HepG2 (cell line): ENCODE results near the gene MAN1B1. TPM values are rescaled to one million over a fixed set of nuclear protein-coding genes. Genes with fewer than 3 reads are reported as not detected.

Experiments used
- ATAC-seq: fragments of 200-7000 bp; cut with Tn5 transposase; 3 replicates; pipeline ENCODE4 v1.9.1; 2020; ENCODE audit warnings: mild to moderate bottlenecking, moderate library complexity
- BruUV-seq: library from RNA; stranded (reverse); fragments of 400-500 nt; replicated peaks from 2 replicates; lab custom pipeline; 2021; lab: Mats Ljungman, UMichigan
- CTCF ChIA-PET: fragments of 300-600 bp; formaldehyde crosslinking; extraction: SDS; loops from one replicate; lab custom pipeline; 2021; ENCODE audit warnings: low total read pairs, inconsistent platforms, low intra/inter-chr PET ratio; lab: Yijun Ruan, JAX
- POLR2A ChIA-PET: fragments of 350-600 bp; sonication (Branson Sonifier 250); formaldehyde crosslinking; loops from one replicate; lab custom pipeline; 2020; ENCODE audit warnings: antibody characterized with exemption, inconsistent platforms; lab: Yijun Ruan, JAX
- DNase-seq: peaks from one replicate; pipeline ENCODE4 v3.0.0-alpha.2; 2015; ENCODE audit warnings: low spot score
- FAIRE-seq: peaks from 3 replicates; lab custom pipeline; 2011; peaks lifted over from hg19 to GRCh38; lab: Jason Lieb, UNC
- H2AFZ ChIP-seq: one replicate; pipeline ENCODE4 v1.6.1; 2011; ENCODE audit warnings: low read length, inconsistent platforms
- H3K27ac ChIP-seq: fragments of 300-600 bp; 3 replicates; pipeline ENCODE4 v1.8.0; 2011; ENCODE audit warnings: mixed run types, mild to moderate bottlenecking, mixed read lengths, low read length, inconsistent platforms; ENCODE audit not compliant: insufficient read depth; ENCODE audit errors: extremely low read length
- H3K27me3 ChIP-seq, 2 experiments: fragments of 200-600 bp in 1 of 2; 2 replicates in 1 of 2; 3 replicates in 1 of 2; pipeline versions ENCODE4 v1.6.0 to v1.8.0; 2011; ENCODE audit warnings: low read length in 2 of 2, mild to moderate bottlenecking in 2 of 2, moderate library complexity in 2 of 2, inconsistent platforms in 1 of 2; ENCODE audit not compliant: insufficient read depth in 2 of 2, control insufficient read depth in 1 of 2
- H3K36me3 ChIP-seq, 2 experiments: fragments of 200-600 bp in 1 of 2; replicated peaks in 1 of 2; 2 replicates in 1 of 2; 3 replicates in 1 of 2; pipeline versions ENCODE4 v1.5.1 to v1.8.0; 2011; ENCODE audit warnings: low read length in 2 of 2, inconsistent platforms in 1 of 2; ENCODE audit not compliant: insufficient read depth in 2 of 2, control insufficient read depth in 1 of 2
- H3K4me1 ChIP-seq: 2 replicates; pipeline ENCODE4 v1.5.1; 2012; ENCODE audit warnings: low read length, inconsistent platforms; ENCODE audit not compliant: insufficient read depth
- H3K4me2 ChIP-seq: 2 replicates; pipeline ENCODE4 v1.6.0; 2011; ENCODE audit warnings: low read depth, low read length, inconsistent platforms
- H3K4me3 ChIP-seq, 3 experiments: fragments of 200-600 bp in 1 of 3; sonication (generic), shearing (Covaris generic) in 1 of 3; replicated peaks in 1 of 3; 2 replicates each; pipeline ENCODE4 v1.5.1; 2011 to 2016; ENCODE audit warnings: low read length in 3 of 3, inconsistent platforms in 2 of 3, low read depth in 2 of 3, mild to moderate bottlenecking in 2 of 3, control low read depth in 1 of 3, mixed read lengths in 1 of 3; ENCODE audit not compliant: insufficient read depth in 1 of 3
- H3K79me2 ChIP-seq: one replicate; pipeline ENCODE4 v1.6.1; 2011; ENCODE audit warnings: low read length, inconsistent platforms; ENCODE audit not compliant: insufficient read depth
- H3K9ac ChIP-seq: 2 replicates; pipeline ENCODE4 v1.6.0; 2011; ENCODE audit warnings: mild to moderate bottlenecking, low read depth, low read length, inconsistent platforms; ENCODE audit not compliant: insufficient read depth
- H3K9me3 ChIP-seq: 2 replicates; pipeline ENCODE4 v1.5.1; 2012; ENCODE audit warnings: mild to moderate bottlenecking, low read length
- H4K20me1 ChIP-seq: 2 replicates; pipeline ENCODE4 v1.6.0; 2011; ENCODE audit warnings: inconsistent platforms, mild to moderate bottlenecking, low read length, moderate library complexity; ENCODE audit not compliant: insufficient read depth
- MEF2D ChIP-seq: sonication (generic); formaldehyde crosslinking; IDR thresholded peaks from 2 replicates; pipeline ENCODE4 v1.5.1; 2020; ENCODE audit warnings: mild to moderate bottlenecking, missing genetic modification reagents
- ZFAT ChIP-seq: sonication (generic); formaldehyde crosslinking; conservative IDR thresholded peaks from 2 replicates; pipeline ENCODE4 v1.8.1; 2023; ENCODE audit warnings: missing genetic modification reagents, inconsistent platforms
- ZNF431 ChIP-seq: sonication (generic); formaldehyde crosslinking; IDR thresholded peaks from 2 replicates; pipeline ENCODE4 v1.9.0; 2022; ENCODE audit warnings: missing genetic modification reagents, low read depth, mild to moderate bottlenecking, borderline replicate concordance
- ZNF792 ChIP-seq: IDR thresholded peaks from 2 replicates; pipeline ENCODE4 v1.6.1; 2016
- ZSCAN12 ChIP-seq: sonication (generic); formaldehyde crosslinking; IDR thresholded peaks from 2 replicates; pipeline ENCODE4 v1.9.0; 2021; ENCODE audit warnings: mild to moderate bottlenecking, missing genetic modification reagents
- WGBS: methylation state at CpG from one replicate; pipeline ENCODE4 v1.1.6; 2017; ENCODE audit warnings: low lambda C conversion rate; 5-methylcytosine and 5-hydroxymethylcytosine counted together
- in situ Hi-C: cut with HindIII; loops from 2 replicates; pipeline ENCODE4 v1.10.0; 2017; ENCODE audit warnings: low pct_unique_long_range_greater_than_20kb; ENCODE audit not compliant: extremely low pct_ligation_motif_present
- intact Hi-C: fragments of 100-400 bp; cut with micrococcal nuclease; formaldehyde crosslinking; loops from one replicate; pipeline ENCODE4 v1.10.0; 2022; ENCODE audit not compliant: unreplicated experiment
- polyA plus RNA-seq, 8 experiments: library from polyadenylated mRNA; depleted of rRNA in 3 of 8; stranded (reverse) in 7 of 8; unstranded in 1 of 8; fragments of >200 nt; fragmentation: Illumina TruSeq in 4 of 8; extraction: Trizol in 4 of 8; gene quantifications; 2 replicates each; pipeline versions ENCODE4 v1.2.1 to v1.2.3, GENCODE V29; 2011 to 2016; ENCODE audit warnings: low read depth in 4 of 8, missing spikeins in 1 of 8, mixed read lengths in 1 of 8; ENCODE audit not compliant: insufficient read depth in 1 of 8
- total RNA-seq, 5 experiments: library from RNA; depleted of rRNA; stranded (reverse); fragments of >200 nt; fragmentation: Illumina TruSeq; extraction: Trizol; gene quantifications; 2 replicates each; pipeline ENCODE4 v1.2.3, GENCODE V29; 2016; ENCODE audit warnings: low read depth in 1 of 5
- TF ChIP-seq, protein P1 (sequence below): sonication (generic); formaldehyde crosslinking; IDR thresholded peaks from 2 replicates; pipeline ENCODE4 v1.4.0; 2020; ENCODE audit warnings: low read depth, mild to moderate bottlenecking, missing genetic modification reagents
- TF ChIP-seq, protein P2 (sequence below): sonication (generic); formaldehyde crosslinking; IDR thresholded peaks from 2 replicates; pipeline ENCODE4 v1.4.0; 2020; ENCODE audit warnings: missing genetic modification reagents
- TF ChIP-seq, protein P3 (sequence below): sonication (generic); formaldehyde crosslinking; IDR thresholded peaks from 2 replicates; pipeline ENCODE4 v1.8.1; 2023; ENCODE audit warnings: mild to moderate bottlenecking, missing genetic modification reagents

Gene MAN1B1
- total and polyA plus RNA-seq, 2 of the 13 experiments (the other 11 are each of a cell fraction or from before 2014, with no cell fraction given), result 48.9 to 59.5 TPM

DNA sequence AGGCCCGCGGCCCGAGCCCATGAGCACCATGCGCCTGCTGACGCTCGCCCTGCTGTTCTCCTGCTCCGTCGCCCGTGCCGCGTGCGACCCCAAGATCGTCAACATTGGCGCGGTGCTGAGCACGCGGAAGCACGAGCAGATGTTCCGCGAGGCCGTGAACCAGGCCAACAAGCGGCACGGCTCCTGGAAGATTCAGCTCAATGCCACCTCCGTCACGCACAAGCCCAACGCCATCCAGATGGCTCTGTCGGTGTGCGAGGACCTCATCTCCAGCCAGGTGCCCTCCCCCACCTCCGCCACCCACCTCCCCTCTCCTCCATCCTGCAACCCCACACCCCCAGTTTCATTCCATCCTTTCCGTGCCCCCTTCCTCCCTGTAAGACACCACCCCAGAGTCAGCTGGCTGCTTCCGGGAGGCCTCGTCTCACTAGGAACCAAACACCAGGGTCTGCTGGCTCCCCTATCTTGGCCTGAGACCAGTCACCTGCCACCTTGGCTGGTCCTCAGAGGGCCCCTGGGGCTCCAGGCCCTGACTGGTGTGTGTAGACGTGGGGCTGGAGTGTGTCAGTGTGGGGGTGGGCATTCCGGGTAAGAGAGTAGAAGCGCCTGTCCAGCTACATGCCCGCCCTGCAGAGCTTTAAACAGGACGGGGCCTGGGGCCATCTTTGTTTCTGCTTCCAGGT is 52.8 kb downstream of the MAN1B1 start:
- Histone ChIP-seq H3K79me2 (no peaks in the 10 kb centered on the region), H3K9me3 (no peaks in the 10 kb centered on the region), H3K4me1 (no peaks in the 10 kb centered on the region), H3K4me3 (no peak overlapping the region), H2AFZ (no peak overlapping the region), H4K20me1 (no peaks in the 10 kb centered on the region), H3K9ac (no peak overlapping the region), H3K36me3 (no peaks in the 10 kb centered on the region), H3K27me3 (peaks cover 33 to 79% of the 10 kb centered on the region in 2 experiments), H3K4me2 (no peak overlapping the region), H3K27ac (no peak overlapping the region)
- CTCF ChIA-PET, result no interaction called here
- POLR2A ChIA-PET, result interaction anchor here (3.3 kb wide), 1 partner anchor 10 kb away, joined by 11 read pairs; no protein-coding TSS in a partner anchor
- BruUV-seq, result no TSS peak
- in situ Hi-C loops (no loop called here), intact Hi-C loops (no loop called here)
- DNase-seq (no peak), ATAC-seq (no peak), FAIRE-seq (no peak)
- 60% methylated on average over 7 of the region's 37 CpGs for WGBS
- TF ChIP-seq ZNF792 (CRISPR knock-in tag), result no peak
- no peak for TF ChIP-seq ZSCAN12 (CRISPR knock-in tag)
- TF ChIP-seq MEF2D, result no peak
- TF ChIP-seq, protein P1, sequence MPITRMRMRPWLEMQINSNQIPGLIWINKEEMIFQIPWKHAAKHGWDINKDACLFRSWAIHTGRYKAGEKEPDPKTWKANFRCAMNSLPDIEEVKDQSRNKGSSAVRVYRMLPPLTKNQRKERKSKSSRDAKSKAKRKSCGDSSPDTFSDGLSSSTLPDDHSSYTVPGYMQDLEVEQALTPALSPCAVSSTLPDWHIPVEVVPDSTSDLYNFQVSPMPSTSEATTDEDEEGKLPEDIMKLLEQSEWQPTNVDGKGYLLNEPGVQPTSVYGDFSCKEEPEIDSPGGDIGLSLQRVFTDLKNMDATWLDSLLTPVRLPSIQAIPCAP (CRISPR knock-in tag), result no peak
- no peak for TF ChIP-seq ZNF431 (CRISPR knock-in tag)
- TF ChIP-seq ZFAT (CRISPR knock-in tag), result no peak
- TF ChIP-seq, protein P2, sequence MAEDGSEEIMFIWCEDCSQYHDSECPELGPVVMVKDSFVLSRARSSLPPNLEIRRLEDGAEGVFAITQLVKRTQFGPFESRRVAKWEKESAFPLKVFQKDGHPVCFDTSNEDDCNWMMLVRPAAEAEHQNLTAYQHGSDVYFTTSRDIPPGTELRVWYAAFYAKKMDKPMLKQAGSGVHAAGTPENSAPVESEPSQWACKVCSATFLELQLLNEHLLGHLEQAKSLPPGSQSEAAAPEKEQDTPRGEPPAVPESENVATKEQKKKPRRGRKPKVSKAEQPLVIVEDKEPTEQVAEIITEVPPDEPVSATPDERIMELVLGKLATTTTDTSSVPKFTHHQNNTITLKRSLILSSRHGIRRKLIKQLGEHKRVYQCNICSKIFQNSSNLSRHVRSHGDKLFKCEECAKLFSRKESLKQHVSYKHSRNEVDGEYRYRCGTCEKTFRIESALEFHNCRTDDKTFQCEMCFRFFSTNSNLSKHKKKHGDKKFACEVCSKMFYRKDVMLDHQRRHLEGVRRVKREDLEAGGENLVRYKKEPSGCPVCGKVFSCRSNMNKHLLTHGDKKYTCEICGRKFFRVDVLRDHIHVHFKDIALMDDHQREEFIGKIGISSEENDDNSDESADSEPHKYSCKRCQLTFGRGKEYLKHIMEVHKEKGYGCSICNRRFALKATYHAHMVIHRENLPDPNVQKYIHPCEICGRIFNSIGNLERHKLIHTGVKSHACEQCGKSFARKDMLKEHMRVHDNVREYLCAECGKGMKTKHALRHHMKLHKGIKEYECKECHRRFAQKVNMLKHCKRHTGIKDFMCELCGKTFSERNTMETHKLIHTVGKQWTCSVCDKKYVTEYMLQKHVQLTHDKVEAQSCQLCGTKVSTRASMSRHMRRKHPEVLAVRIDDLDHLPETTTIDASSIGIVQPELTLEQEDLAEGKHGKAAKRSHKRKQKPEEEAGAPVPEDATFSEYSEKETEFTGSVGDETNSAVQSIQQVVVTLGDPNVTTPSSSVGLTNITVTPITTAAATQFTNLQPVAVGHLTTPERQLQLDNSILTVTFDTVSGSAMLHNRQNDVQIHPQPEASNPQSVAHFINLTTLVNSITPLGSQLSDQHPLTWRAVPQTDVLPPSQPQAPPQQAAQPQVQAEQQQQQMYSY (CRISPR knock-in tag), result no peak
- TF ChIP-seq, protein P3, sequence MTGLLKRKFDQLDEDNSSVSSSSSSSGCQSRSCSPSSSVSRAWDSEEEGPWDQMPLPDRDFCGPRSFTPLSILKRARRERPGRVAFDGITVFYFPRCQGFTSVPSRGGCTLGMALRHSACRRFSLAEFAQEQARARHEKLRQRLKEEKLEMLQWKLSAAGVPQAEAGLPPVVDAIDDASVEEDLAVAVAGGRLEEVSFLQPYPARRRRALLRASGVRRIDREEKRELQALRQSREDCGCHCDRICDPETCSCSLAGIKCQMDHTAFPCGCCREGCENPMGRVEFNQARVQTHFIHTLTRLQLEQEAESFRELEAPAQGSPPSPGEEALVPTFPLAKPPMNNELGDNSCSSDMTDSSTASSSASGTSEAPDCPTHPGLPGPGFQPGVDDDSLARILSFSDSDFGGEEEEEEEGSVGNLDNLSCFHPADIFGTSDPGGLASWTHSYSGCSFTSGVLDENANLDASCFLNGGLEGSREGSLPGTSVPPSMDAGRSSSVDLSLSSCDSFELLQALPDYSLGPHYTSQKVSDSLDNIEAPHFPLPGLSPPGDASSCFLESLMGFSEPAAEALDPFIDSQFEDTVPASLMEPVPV, result no peak
